SW 1271 (cell line): ENCODE measurements around the gene CSPG5.

ENCODE experiments used
- DNase-seq, 2 experiments: peaks; one replicate each; lab custom pipeline; 2025; lab: John Stamatoyannopoulos, UW

Gene CSPG5, protein sequence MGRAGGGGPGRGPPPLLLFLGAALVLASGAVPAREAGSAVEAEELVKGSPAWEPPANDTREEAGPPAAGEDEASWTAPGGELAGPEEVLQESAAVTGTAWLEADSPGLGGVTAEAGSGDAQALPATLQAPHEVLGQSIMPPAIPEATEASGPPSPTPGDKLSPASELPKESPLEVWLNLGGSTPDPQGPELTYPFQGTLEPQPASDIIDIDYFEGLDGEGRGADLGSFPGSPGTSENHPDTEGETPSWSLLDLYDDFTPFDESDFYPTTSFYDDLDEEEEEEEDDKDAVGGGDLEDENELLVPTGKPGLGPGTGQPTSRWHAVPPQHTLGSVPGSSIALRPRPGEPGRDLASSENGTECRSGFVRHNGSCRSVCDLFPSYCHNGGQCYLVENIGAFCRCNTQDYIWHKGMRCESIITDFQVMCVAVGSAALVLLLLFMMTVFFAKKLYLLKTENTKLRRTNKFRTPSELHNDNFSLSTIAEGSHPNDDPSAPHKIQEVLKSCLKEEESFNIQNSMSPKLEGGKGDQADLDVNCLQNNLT

GRCh38 chr3:47578691-47579632, at the start of gene CSPG5:
Gene CSPG5 (minus strand): TSS chr3:47578865. CDS start chr3:47578693, 172 bp downstream.
- DNase-seq: no peak

- no peak for DNase-seq
These were observed 49.8 kb upstream of the CSPG5 start for GRCh38 chr3:47628426-47628825.

DNA sequence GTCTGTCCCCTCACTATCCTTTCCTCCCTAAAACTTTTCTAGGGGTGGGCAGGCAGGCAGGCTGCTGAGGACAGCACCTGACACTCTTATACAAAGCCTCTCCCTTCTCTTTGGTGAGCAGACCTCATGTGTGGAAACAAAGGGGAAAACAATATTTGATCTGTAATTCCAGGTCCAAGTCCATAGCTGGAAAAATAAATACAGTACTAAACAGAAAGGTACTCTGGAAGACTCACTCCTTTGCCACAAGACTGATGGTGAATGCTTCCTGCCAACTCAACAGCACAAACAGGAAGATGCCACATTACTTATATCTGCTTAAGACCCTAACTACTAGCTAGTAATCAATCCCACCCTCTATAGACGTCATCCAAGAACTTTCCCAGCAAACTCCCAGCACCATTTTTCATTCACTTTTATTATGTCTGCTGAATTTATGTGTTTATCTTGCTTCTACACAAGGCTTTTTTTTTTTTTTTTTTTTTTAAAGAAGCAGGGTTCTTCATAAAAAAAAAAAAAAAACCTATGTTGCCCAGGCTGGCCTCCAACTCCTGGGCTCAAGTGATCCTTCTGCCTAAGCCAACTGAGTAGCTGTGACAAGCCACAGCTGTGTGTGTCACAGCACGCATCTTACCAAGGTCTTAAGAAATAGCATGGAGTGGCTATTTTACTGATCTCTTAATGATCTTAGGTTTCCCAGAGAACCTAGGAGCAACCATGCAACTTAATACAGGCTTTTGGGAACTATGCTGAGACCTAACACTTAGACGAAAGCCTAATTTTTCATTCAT, 44.2 kb upstream of the CSPG5 start:
- no peak for DNase-seq

DNA sequence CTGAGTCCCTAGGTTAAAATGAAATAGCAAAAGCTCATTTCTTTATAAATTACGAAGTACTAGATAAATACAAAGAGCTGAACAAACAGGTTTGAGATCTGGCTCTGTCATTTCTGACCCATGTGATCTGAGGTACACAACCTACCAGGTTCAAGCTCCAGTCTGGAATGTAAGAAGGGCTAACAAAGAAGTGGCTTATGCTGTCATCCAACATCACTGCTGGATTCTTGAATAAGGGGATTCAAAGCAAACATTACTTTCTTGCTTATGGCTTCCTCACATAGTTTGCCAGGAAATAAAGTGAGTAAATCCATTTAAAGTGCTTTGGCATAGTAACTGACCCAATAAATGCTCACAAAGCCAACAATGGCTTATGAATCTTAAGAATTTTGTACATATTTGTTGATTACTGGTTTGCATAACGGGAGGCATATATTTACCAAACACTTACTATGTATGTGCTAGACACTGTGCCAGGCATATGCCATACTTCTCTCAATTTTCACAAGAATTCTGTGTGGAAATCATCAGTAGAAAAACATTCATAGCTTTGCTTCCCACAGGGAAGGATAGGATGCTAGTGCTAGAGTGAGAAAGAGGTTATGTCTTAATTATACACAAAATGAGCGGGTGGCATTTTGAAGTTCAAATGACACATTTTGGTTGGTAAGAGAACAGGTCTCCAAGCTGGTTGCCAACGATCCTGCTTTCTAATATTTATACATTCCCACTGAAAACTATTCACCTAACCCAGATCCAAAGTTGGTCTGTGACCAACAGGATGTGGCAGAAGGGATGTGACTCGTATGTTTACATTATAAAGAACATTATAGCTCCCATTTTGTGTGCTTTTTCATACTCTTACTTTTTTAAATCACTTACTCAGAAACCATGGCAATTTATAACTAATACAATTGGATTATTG, 38.7 kb upstream of the CSPG5 start:
- no peak for DNase-seq

GRCh38 chr3:47614788-47615187, 36.1 kb upstream of the CSPG5 start:
- DNase-seq: no peak

- DNase-seq: no peak
These were observed 35.1 kb upstream of the CSPG5 start for GRCh38 chr3:47613722-47614121.

DNA sequence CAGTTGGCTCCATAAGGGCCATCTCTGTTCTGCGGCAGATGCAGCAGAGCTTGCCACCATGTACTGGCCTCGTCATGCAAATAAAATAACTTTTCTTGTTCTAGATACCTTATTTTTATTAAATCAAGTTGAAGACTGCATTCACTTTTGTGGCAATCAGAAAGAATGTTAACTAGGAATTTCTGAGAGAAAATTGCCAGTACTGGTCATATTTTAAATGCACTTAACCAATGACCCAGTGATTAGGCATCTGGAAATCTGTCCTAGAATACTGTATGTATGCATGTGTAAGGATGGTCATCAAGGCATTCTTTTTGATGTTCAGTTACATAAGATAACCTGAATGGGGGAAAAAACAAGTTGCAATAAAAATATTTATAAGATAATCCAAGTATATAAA, 34.2 kb upstream of the CSPG5 start:
- no peak for DNase-seq

- DNase-seq: peak in 1 of 2 experiments; percentile 12
These were observed 33.5 kb upstream of the CSPG5 start for GRCh38 chr3:47612178-47612577.

GRCh38 chr3:47611576-47611975, 32.9 kb upstream of the CSPG5 start:
- no peak for DNase-seq

DNA sequence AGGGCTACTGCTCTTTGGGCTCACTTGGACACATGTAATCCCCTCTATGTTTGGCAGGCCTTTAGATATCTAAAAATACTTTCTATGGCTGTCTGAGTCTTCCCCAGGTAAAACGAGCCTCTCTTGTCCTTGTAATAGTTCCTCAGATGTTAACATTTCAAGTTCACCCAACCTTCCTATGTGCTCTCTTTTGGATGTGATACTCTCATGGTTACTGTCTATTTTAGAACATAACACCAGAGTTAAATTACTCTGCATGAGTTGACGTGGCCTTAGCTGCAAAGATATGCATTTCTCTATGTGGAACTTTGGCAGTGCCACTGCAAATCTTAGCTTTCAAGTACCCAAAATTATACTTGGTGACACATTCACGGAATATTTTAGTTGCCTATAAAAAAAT, 31.9 kb upstream of the CSPG5 start:
- DNase-seq: no peak

GRCh38 chr3:47607335-47607734, 28.7 kb upstream of the CSPG5 start:
- no peak for DNase-seq

- DNase-seq: no peak
These were observed 27.5 kb upstream of the CSPG5 start for GRCh38 chr3:47606165-47606564.

GRCh38 chr3:47605652-47606051, 27.0 kb upstream of the CSPG5 start:
- DNase-seq: no peak

DNA sequence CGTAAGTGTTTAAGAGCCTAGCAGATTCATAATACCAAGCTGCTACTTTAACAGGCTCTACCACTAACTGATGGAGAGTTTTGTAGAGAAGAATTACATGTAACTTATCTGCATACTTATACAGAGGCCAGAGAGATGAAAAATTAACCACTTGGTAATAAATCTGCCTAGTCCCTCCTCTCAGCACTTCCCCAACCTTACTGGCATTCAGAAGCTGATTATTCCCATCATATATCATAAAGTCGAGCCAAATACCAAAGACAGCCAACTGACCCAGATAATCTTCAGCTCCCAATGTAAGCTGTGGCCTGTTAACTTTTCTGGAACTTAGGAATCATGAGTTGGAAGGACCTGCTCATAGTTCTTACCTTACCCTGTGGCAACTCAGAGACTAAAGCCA, 25.5 kb upstream of the CSPG5 start:
- DNase-seq: no peak

DNA sequence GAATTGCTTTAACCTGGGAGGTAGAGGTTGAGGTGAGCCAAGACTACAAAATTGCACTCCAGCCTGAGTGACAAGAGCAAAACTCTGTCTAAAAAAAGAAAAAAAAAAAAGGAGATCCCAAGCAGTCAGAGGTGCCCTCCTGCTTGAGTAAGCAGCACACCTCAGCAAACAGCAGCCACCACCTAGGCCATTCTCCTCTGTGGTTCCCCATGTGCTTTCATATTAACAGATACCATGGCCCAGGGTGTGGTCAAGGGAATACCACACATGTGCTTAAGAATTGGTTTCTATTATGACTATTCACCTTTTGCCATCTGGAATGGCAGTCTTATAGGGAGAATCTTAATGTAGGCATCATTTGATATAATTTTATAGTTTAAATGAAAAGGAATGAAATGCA, 24.7 kb upstream of the CSPG5 start:
- no peak for DNase-seq

- DNase-seq: no peak
These were observed 22.6 kb upstream of the CSPG5 start for GRCh38 chr3:47601281-47601680.

GRCh38 chr3:47594792-47595191, 16.1 kb upstream of the CSPG5 start:
- DNase-seq: no peak

DNA sequence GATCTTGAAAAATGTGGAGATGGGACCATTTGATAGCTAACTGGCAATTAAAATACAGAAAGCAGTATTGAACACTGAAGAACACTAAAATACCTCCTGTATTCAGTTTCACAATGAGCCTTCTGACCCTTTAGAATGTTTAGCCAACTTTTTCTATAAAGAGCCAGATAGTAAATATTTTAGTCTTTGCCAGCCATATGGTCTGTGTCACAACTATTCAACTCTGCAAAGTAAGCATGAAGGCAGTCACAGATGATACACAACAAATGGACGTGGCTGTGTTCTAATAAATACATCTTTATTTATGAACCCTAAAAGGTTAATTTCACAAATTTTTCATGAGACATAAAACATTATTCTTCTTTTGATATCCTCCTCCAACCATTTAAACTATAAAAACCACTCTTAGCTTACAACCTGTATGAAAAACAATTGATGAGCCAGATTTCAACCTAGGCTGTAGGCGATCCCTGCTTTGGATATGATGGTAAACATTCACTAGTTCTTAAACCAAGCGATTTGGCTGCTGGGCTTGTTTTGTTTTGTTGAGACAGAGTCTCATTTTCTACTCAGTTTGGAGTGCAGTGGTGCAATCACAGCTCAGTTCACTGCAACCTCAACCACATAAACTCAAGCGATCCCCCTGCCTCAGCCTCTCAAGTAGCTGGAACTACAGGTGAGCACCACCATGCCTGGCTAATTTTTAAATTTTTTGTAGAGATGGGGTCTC, 13.6 kb upstream of the CSPG5 start:
- no peak for DNase-seq

DNA sequence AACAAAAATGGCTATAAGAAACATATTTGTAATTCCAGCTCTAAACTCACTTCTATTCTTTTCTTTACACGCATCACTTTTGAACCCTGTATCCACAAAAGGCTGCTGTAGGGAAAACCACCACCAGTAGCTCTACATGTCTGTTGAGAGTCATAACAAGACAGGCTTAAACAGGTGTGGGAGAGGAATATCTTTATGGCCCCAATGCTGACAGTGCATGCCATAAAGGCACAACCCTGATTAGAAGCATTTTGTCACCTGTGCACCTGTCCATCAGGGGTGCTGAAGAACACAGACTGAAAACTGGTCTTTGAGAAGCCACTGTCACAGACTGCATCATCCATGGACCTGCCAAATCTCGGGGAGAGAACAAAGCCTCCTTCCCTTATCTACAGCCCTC, 11.6 kb upstream of the CSPG5 start:
- no peak for DNase-seq

DNA sequence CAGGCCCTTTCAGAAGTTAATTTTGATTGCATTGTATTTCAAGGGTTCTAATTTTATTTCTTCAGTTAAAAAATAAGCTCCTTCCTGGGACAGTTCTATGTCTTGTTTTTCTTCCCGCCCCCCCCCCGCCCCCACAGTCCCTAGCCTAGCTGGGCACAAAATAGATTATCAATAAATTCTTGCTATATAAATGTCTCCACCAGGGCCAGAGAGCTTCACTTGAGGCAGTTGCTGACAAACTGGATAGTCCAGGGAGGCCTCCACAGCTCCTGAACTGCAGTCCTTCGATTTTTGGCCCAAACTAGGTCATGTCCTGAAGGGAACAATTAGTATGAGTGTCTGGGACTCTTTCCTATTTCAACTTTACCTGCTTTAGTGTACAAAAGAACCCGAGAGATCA, 9.9 kb upstream of the CSPG5 start:
- DNase-seq: no peak
